Cardiac muscle cell (in vitro differentiated cells and primary cell): Measurements from ENCODE around the gene CIRBP. TPM values are rescaled to one million over a fixed set of nuclear protein-coding genes. Genes with fewer than 3 reads are reported as not detected.

Source experiments
- DNase-seq, 2 donors: peaks; one replicate each; pipeline versions ENCODE4 v3.0.0 to v3.0.0-alpha.2; 2010 to 2017; ENCODE audit warnings: low read depth in 1 of 2, low spot score in 1 of 2
- H3K27ac ChIP-seq: fragments of 200-600 bp; sonication (generic); 2 replicates; pipeline ENCODE4 v1.5.1; 2016
- H3K27me3 ChIP-seq: fragments of 200-600 bp; sonication (generic); 2 replicates; pipeline ENCODE4 v1.6.0; 2016; ENCODE audit warnings: control low read depth
- H3K36me3 ChIP-seq: fragments of 200-600 bp; sonication (generic); 2 replicates; pipeline ENCODE4 v1.5.1; 2016; ENCODE audit warnings: control low read depth
- H3K4me1 ChIP-seq: fragments of 200-600 bp; sonication (generic); 2 replicates; pipeline ENCODE4 v1.8.1; 2017; ENCODE audit warnings: low read depth, mild to moderate bottlenecking, mixed run types
- H3K4me3 ChIP-seq: fragments of 200-600 bp; sonication (generic); 2 replicates; pipeline ENCODE4 v1.5.1; 2016; ENCODE audit warnings: mild to moderate bottlenecking
- H3K9me3 ChIP-seq: fragments of 200-600 bp; sonication (generic); 2 replicates; pipeline ENCODE4 v1.5.1; 2017; ENCODE audit warnings: low read depth, mild to moderate bottlenecking, control low read depth
- CTCF ChIP-seq: IDR thresholded peaks from 2 replicates; pipeline ENCODE4 v1.5.1; 2012; ENCODE audit warnings: low read depth, mild to moderate bottlenecking, low read length
- polyA plus RNA-seq: library from polyadenylated mRNA; unstranded; fragments of >200 nt; fragmentation: Nextera tagmentation; extraction: Ambion mirVana; gene quantifications from 2 replicates; pipeline ENCODE4 v1.2.1, GENCODE V29; 2016
- total RNA-seq: library from RNA; depleted of rRNA; stranded (reverse); fragments of >200 nt; gene quantifications from 2 replicates; pipeline ENCODE4 v1.2.3, GENCODE V29; 2016

Gene CIRBP
- total and polyA plus RNA-seq, 2 experiments from 2014 or later: 716 to 2,236 TPM

- Histone ChIP-seq H3K4me1 (peaks cover 42% of the 10 kb centered on the region), H3K27me3 (no peaks in the 10 kb centered on the region), H3K36me3 (peaks cover 25% of the 10 kb centered on the region), H3K27ac (no peak overlapping the region), H3K9me3 (no peaks in the 10 kb centered on the region), H3K4me3 (no peak overlapping the region)
- TF ChIP-seq CTCF: no peak
- DNase-seq: no peak
Observed at GRCh38 chr19:1268226-1269064, 687 bp upstream of the CIRBP start.

- Histone ChIP-seq H3K4me3 (peak overlapping the region; percentile 86), H3K4me1 (peaks cover 46% of the 10 kb centered on the region), H3K27ac (peak overlapping the region; percentile 99), H3K27me3 (no peaks in the 10 kb centered on the region), H3K36me3 (peaks cover 37% of the 10 kb centered on the region), H3K9me3 (no peaks in the 10 kb centered on the region)
- peak; percentile 14 for TF ChIP-seq CTCF
- peak; percentile 88 to 89 for DNase-seq
Observed at GRCh38 chr19:1269478-1270212, 513 bp downstream of the CIRBP start.

- H3K9me3 ChIP-seq: no peaks in the 10 kb centered on the region
- peaks cover 42% of the 10 kb centered on the region for H3K36me3 ChIP-seq
- H3K27me3 ChIP-seq: no peaks in the 10 kb centered on the region
- peak overlapping the region; percentile 86 for H3K4me3 ChIP-seq
- DNase-seq: no peak
- peak overlapping the region; percentile 99 for H3K27ac ChIP-seq
- peaks cover 46% of the 10 kb centered on the region for H3K4me1 ChIP-seq
- no peak for TF ChIP-seq CTCF
Observed at GRCh38 chr19:1270213-1270853, 1.2 kb downstream of the CIRBP start.

GRCh38 chr19:1270854-1271527 lies 1.9 kb downstream of the CIRBP start:
- H3K4me1 ChIP-seq: peaks cover 40% of the 10 kb centered on the region
- H3K36me3 ChIP-seq: peaks cover 42% of the 10 kb centered on the region
- H3K4me3 ChIP-seq: peak overlapping the region; percentile 86
- DNase-seq: no peak
- H3K27ac ChIP-seq: peak overlapping the region; percentile 99
- no peak for TF ChIP-seq CTCF
- no peaks in the 10 kb centered on the region for H3K27me3 ChIP-seq
- H3K9me3 ChIP-seq: no peaks in the 10 kb centered on the region
